Kidney (tissue), 14 donors: ENCODE results near the gene ZNF692. TPM values are rescaled to one million over a fixed set of nuclear protein-coding genes. Genes with fewer than 3 reads are reported as not detected.

Experiments
- DNase-seq, 5 donors: peaks; one replicate each; pipeline ENCODE4 v3.0.0-alpha.2; 2013 to 2020
- FAIRE-seq: peaks from 2 replicates; lab custom pipeline; 2012; peaks lifted over from hg19 to GRCh38; lab: Jason Lieb, UNC
- H3K27ac ChIP-seq, 2 donors: one replicate each; pipeline ENCODE4 v1.7.0; 2013; ENCODE audit warnings: low read depth in 2 of 2, low read length in 2 of 2, inconsistent platforms in 1 of 2
- H3K27me3 ChIP-seq: one replicate; pipeline ENCODE4 v1.7.1; 2013; ENCODE audit warnings: low read length, inconsistent platforms; ENCODE audit not compliant: control insufficient read depth, insufficient read depth
- H3K36me3 ChIP-seq, 3 donors: one replicate each; pipeline versions ENCODE4 v1.7.0 to v1.7.1; 2013; ENCODE audit warnings: low read length in 3 of 3, control low read depth in 1 of 3, inconsistent platforms in 1 of 3; ENCODE audit not compliant: insufficient read depth in 3 of 3, control insufficient read depth in 2 of 3
- H3K4me1 ChIP-seq, 3 donors: one replicate each; pipeline versions ENCODE4 v1.7.0 to v1.7.1; 2013; ENCODE audit warnings: low read length in 3 of 3, inconsistent platforms in 1 of 3, low read depth in 1 of 3; ENCODE audit not compliant: control insufficient read depth in 2 of 3, insufficient read depth in 2 of 3
- H3K4me3 ChIP-seq, 3 donors: one replicate each; pipeline versions ENCODE4 v1.7.0 to v1.8.1; 2013; ENCODE audit warnings: low read length in 3 of 3, control low read depth in 1 of 3, inconsistent platforms in 1 of 3
- H3K9ac ChIP-seq, 3 donors: one replicate each; pipeline versions ENCODE4 v1.7.0 to v1.7.1; 2013; ENCODE audit warnings: low read length in 3 of 3, control low read depth in 1 of 3, inconsistent platforms in 1 of 3
- H3K9me3 ChIP-seq, 3 donors: one replicate each; pipeline versions ENCODE4 v1.7.0 to v1.7.1; 2013; ENCODE audit warnings: low read length in 3 of 3, control low read depth in 1 of 3, inconsistent platforms in 1 of 3; ENCODE audit not compliant: control insufficient read depth in 2 of 3, insufficient read depth in 1 of 3
- CTCF ChIP-seq: IDR thresholded peaks from 3 replicates; pipeline ENCODE4 v1.5.1; 2012; ENCODE audit warnings: mild to moderate bottlenecking, moderate library complexity, borderline replicate concordance; ENCODE audit not compliant: insufficient read depth; ENCODE audit errors: extremely low read depth
- intact Hi-C: fragments of 100-400 bp; cut with DNase I; formaldehyde crosslinking; loops from one replicate; pipeline ENCODE4 v1.11.1; 2022
- polyA plus RNA-seq: library from polyadenylated mRNA; stranded (reverse); fragments of 350-450 nt; fragmentation: Illumina TruSeq; extraction: RNeasy Lipid Tissue Mini Kit (QIAGEN cat#74804); gene quantifications from one replicate; pipeline ENCODE4 v1.2.3, GENCODE V29; 2014; ENCODE audit warnings: low read depth, low replicate concordance; ENCODE audit not compliant: insufficient read depth
- total RNA-seq: library from RNA; stranded (reverse); fragmentation: NEBNext Ultra II Directional; extraction: Animal tissue kit (Norgen Biotek cat#: 25700); gene quantifications from one replicate; pipeline ENCODE4 v1.2.1, GENCODE V29; 2021
- donor health status: control.
- donor health status: control.
- donor health status: control.
- donor health status: control.
- donor health status: control.
- donor health status: DM: yes; HTN: yes; CAD: no.
- donor health status: Normal renal cell carcinoma (clear cell type).

The ZNF692 gene
- total and polyA plus RNA-seq, 2 donors from 2014 or later, result 29.6 to 34.4 TPM

- FAIRE-seq, result no peak
- peak in 2 of 5 donors; percentile 4 to 11 for DNase-seq
- no peaks in the 10 kb centered on the region for H3K27me3 ChIP-seq
- H3K9me3 ChIP-seq, result no peaks in the 10 kb centered on the region
- no peak overlapping the region for H3K4me3 ChIP-seq
- H3K4me1 ChIP-seq, result no peaks in the 10 kb centered on the region
- H3K27ac ChIP-seq, result no peak overlapping the region
- no peak for TF ChIP-seq CTCF
- no peak overlapping the region for H3K9ac ChIP-seq
- intact Hi-C loops, result no loop called here
- H3K36me3 ChIP-seq, result peaks cover 0 to 37% (median 28%) of the 10 kb centered on the region in 3 donors
These were observed 10.3 kb downstream of the ZNF692 start for GRCh38 chr1:248848602-248849001.

- DNase-seq, result peak in 2 of 5 donors; percentile 8 to 29
- intact Hi-C loops, result no loop called here
- H3K36me3 ChIP-seq, result peaks cover 0 to 37% (median 28%) of the 10 kb centered on the region in 3 donors
These were observed 10.8 kb downstream of the ZNF692 start for GRCh38 chr1:248847956-248848561.

GRCh38 chr1:248847181-248847955, 11.5 kb downstream of the ZNF692 start:
- no peak overlapping the region for H3K27ac ChIP-seq
- no peak overlapping the region for H3K9ac ChIP-seq
- H3K4me3 ChIP-seq, result no peak overlapping the region
- intact Hi-C loops, result no loop called here
- no peaks in the 10 kb centered on the region for H3K9me3 ChIP-seq
- FAIRE-seq (no peak), DNase-seq (peak in 2 of 5 donors; percentile 7 to 38)
- no peaks in the 10 kb centered on the region for H3K4me1 ChIP-seq
- H3K36me3 ChIP-seq, result peaks cover 0 to 37% (median 28%) of the 10 kb centered on the region in 3 donors
- H3K27me3 ChIP-seq, result no peaks in the 10 kb centered on the region
- no peak for TF ChIP-seq CTCF

More at GRCh38 chr1:248847956-248848561, 10.8 kb downstream of the ZNF692 start:
- H3K9me3 ChIP-seq, result no peaks in the 10 kb centered on the region
- no peak overlapping the region for H3K4me3 ChIP-seq
- no peaks in the 10 kb centered on the region for H3K4me1 ChIP-seq
- no peaks in the 10 kb centered on the region for H3K27me3 ChIP-seq
- no peak for TF ChIP-seq CTCF
- no peak overlapping the region for H3K27ac ChIP-seq
- no peak overlapping the region for H3K9ac ChIP-seq
- no peak for FAIRE-seq
